SH-SY5Y (cell line): ENCODE data around the gene EEFSEC.

Experiments used
- GATA2 ChIP-seq: IDR thresholded peaks from 2 replicates; pipeline ENCODE4 v1.6.1; 2011; ENCODE audit warnings: mild to moderate bottlenecking, low read depth, low read length
- GATA3 ChIP-seq: IDR thresholded peaks from 2 replicates; pipeline ENCODE4 v1.6.1; 2011; ENCODE audit warnings: low read depth, mild to moderate bottlenecking, low read length, moderate library complexity

DNA sequence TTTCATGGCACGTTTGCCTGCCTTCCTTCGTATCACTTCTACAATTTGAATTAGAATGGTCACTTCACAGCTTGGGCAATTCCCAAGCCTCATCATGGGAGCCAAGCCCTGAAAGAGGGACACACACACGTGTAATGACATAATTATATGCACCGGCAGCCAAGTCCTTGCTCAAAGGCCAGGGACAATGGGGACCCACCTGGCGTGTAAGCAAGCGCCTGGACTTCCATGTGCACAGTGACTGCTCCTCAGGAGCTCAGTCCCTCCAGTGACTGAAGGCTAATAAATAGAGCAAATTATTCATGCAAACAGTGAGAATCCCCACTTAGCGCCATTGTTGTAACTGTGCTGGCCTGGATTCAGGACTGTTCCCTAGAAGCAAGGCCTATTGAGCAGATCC, 198.3 kb downstream of the EEFSEC start:
- TF ChIP-seq GATA3: no peak
- TF ChIP-seq GATA2: no peak
